HG02981 (cell line): ENCODE data around the gene PRB3.
A peak's percentile ranks its signal among the peaks of the same experiment; 100 is the strongest.

ENCODE experiments used
- ATAC-seq: cut with Tn5 transposase; IDR thresholded peaks from one replicate; pipeline ENCODE4 v1.9.1; 2021; ENCODE audit warnings: mild to moderate bottlenecking, moderate library complexity; ENCODE audit not compliant: unreplicated experiment

The PRB3 gene

DNA sequence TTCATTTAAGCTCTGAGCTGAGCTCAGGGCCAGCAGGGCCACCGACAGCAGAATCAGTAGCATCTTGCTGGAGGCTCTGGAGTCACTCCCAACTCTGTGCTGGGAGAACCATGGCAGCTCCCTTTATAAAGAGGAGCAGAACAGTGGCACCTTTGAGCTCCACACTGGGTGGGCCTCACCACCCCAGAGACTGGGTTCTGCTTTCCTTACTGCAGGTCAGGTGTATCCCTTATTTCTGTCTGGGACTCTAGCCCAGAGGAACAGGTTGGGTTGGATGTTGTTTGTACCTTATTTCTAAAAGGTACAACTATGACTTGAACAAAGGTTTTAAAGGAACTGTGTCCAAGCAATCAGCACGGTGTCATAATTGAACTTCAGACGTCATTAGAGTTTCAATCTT, at the start of gene PRB3:
TSS of gene PRB3 (minus strand) at position 101 of the 400 bp plus-strand sequence. CDS start at position 63, 38 bp downstream.
- ATAC-seq, result no peak

DNA sequence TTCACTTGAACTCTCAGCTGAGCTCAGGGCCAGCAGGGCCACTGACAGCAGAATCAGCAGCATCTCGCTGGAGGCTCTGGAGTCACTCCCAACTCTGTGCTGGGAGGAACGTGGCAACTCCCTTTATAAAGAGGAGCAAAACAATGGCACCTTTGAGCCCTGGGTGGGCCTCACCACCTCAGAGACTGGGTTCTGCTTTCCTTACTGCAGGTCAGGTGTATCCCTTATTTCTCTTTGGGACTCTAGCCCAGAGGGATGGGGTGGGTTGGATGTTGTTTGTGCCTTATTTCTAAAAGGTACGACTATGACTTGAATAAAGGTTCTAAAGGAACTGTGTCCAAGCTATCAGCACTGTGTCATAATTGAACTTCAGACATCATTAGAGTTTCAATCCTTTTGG, 40.8 kb upstream of the PRB3 start, which contains the start of gene PRB4:
TSS of gene PRB4 (minus strand) at position 101 of the 400 bp plus-strand sequence. CDS start at position 63, 38 bp downstream.
- ATAC-seq, result no peak

DNA sequence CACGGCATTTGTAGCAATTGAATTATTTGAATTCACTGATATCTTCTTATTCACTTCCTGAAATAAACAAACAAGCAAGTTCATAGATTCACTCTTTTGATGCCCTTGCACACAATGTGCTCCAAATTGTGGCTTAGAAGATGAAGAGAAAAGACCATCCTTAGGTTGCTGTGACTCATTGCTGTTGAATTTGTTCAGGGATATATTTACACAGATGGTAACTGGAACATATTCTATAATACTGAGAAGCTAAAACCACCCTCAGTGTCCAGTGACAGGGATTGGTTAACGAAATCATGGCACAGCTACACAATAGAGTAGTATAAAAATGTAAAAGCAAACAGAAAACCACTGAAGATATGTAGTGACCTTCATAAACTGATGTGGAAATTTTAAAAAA, 37.6 kb upstream of the PRB3 start:
- ATAC-seq, result no peak

DNA sequence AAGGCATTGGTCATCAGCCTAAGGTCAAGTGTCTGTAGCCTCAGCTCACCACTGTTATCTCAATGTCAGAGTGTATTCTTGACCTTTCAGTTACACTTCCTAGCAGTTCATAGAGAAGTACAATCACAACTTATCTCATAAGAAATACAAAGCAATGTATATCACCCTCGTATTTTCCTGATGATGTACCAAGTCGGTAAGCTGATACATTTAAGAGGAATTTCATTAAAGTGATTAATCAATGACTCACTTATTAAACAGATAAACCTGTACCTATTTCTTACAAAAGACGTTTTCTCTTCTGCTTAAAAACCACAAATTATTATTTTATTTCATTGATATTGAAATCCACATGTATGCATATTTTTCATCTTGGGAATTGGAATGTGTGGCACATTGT, 3.9 kb upstream of the PRB3 start:
- no peak for ATAC-seq

DNA sequence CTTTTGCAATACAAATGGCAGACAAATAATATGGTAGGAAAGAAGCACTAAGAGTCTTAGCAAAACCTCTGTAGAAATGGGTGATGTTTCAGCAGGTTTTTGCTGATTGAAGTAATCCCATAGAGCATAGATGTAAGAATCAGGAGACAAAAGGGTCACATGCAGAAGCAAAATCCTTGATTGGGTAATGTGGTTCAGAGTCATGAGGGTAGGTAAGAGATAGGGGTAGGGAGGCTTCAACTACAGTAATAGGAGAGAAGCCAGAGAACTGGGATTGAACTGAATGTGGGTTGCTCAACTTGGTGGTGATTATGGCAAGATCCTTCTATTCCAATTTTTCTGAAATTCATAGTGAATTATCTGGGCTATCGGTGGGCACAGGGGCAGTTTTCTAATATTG, 5.0 kb downstream of the PRB3 start:
- ATAC-seq, result no peak

DNA sequence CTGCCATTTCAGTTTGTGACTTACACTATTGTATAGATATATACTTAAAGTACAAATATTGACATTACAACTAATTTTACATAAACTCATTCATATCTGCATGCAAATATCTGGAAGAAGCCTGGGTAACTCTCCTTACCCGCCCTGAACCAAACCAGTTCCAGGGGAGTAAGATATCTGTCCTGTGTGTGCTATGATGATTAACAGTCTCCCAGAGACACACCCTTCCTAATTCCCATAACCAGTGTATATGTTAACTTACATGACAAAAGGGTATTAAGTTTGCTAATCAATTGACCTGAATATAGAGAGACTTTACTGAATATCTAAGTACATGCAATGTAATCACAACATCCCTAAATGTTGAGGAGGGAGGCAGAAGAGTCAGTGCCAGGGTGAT, 23.0 kb downstream of the PRB3 start:
- ATAC-seq, result no peak

DNA sequence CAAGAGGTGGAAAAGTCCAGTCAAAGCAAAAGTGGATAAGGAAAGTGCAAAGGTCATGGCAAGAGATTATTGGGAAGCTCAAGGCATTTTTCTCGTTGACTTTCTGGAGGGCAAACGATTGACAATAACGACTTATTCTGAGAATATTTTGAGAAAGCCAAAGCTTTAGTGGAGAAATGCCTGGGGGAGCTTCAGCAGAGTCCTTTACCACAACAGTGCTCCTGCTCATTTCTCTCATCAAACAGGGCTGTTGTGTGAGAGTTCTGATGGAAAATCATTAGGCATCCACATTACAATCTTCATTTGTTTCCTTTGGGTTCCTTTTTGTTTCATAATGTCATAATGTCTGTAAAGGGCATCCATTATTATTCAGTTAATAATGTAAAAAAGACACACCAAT, 26.9 kb downstream of the PRB3 start:
- ATAC-seq, result no peak

DNA sequence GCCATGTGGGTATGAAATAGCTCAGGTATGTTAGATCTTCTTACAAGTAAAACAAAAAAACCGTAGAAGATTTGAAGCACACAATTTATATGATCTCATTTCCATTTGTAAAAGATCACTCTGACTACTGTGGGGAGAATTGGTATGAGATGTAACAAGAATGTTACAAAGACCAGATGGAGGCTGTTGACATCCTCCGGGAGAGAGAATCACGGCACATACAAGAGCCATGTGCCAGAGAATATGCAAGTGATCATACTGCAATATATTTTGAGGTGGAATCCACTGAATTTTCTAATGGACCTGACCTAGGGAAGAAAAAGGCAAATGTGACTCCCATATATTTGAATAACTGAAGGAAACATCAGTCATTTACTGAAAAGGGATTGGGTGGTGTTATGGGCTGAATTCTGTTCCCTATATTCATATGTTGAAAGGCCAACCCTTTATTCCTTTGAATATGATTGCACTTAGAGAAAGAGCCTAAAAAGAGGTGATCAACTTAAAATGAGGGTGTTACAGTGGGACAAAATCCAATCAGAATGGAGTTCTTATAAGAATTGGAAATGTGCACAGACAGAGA, 29.1 kb downstream of the PRB3 start:
- ATAC-seq, result no peak

DNA sequence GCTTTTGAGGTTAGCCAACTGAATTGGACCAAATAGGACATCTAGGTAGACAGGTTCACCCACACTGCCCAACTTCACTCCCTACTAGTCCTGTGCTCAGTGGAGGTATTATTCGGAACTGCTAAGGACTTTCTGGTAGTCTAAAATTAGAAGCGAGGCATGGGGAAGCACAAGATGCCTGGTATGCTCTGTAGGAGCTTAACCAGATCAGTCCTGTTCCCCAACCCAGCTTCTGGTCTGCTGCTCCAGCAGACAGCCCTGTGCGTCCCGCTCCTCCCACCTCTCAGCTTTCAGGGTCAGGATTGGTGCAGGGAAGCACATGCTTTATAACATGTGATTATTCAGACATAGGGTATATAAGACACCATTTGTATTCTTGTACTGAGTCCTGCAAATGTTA, 31.2 kb downstream of the PRB3 start:
- no peak for ATAC-seq

DNA sequence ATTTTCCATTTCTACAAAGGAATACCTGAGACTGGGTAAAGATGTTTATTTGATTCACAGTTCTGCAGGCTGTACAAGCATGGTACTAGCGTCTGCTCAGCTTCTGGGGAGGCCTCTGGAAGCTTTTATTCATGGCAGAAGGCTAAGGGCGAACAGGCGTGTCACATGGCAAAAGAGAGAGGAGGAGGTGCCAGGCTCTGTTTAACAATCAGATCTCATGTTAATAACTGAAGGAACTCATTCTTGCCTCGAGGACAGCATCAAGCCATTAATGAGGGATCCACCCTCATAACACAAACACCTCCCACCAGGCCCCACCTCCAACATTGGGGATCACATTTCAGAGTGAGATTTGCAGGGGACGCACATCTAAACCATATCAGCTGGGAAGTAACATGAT, 36.0 kb downstream of the PRB3 start:
- no peak for ATAC-seq

DNA sequence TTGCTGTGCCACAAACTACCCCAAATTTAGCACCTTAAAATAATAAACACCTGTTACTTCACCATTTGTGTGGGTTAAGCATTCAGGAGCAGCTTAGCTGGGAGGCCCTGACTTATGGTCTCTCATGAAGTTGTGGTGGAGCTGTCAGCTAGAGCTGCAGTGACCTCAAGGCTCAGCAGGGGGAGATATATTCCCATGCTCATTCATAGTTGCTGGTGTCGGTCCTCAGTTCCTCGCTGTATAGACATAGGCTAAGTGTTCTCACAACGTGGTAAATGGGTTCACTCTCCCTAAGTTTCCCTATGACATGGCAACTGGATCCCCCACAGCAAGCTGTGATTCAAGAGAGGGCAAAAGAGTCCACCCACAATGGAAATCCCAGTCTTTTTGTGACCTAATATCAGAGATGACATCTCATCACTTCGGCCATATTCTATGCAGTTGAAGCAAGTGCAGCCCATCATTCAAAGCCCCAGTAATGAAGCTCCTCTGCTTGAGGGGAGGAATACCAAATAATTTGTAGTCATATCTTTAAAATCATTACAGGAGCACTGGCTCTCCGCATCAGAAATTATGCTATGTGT, 41.1 kb downstream of the PRB3 start:
- ATAC-seq, result peak; percentile 59

DNA sequence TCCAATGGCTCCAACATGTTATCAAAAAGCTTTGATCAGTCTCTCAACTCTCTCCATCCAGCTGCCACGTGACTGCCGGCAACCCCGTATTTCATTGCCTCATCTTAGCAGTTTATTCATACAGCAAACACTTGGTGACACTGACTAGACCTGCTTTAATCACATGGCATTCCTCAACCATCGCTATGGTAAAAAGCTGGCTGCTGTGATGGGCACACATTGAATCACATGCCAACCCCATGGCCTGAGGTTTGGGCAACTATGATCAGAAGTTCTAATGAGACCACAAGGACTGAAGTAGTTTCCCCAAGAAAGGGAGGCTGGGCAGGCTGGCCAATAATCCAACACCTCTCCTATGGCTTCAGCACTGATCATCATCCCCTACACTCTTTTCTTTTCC, 42.1 kb downstream of the PRB3 start:
- no peak for ATAC-seq
